IMR-90 (cell line): ENCODE measurements around the gene LINC01488. TPM values are rescaled to one million over a fixed set of nuclear protein-coding genes. Genes with fewer than 3 reads are reported as not detected.

Source experiments
- ATAC-seq: fragments of 200-7000 bp; cut with Tn5 transposase; 2 replicates; pipeline ENCODE4 v1.9.1; 2020; ENCODE audit warnings: low read depth, mild to moderate bottlenecking, moderate library complexity
- BruUV-seq: library from RNA; stranded (reverse); fragments of 400-500 nt; replicated peaks from 2 replicates; lab custom pipeline; 2021; lab: Mats Ljungman, UMichigan
- CTCF ChIA-PET: fragments of 300-600 bp; formaldehyde crosslinking; extraction: SDS; loops from one replicate; lab custom pipeline; 2021; ENCODE audit warnings: antibody characterized with exemption; lab: Yijun Ruan, JAX
- POLR2A ChIA-PET: fragments of 300-600 bp; sonication (Branson Sonifier 250); formaldehyde crosslinking; loops from one replicate; lab custom pipeline; 2022; ENCODE audit warnings: antibody characterized with exemption; ENCODE audit not compliant: unreplicated experiment; lab: Charles Lee
- DNase-seq: peaks from one replicate; pipeline ENCODE4 v3.0.0; 2013
- H2AFZ ChIP-seq: replicated peaks from 2 replicates; pipeline ENCODE3; 2013; ENCODE audit warnings: low read length, mild to moderate bottlenecking; ENCODE audit not compliant: poor library complexity
- H2AK5ac ChIP-seq: 2 replicates; pipeline ENCODE4 v1.6.1; 2013; ENCODE audit warnings: low read depth, low read length, inconsistent platforms
- H2AK9ac ChIP-seq: replicated peaks from 2 replicates; pipeline ENCODE3; 2013; ENCODE audit warnings: mild to moderate bottlenecking, low read depth, low read length, moderate library complexity; ENCODE audit not compliant: poor library complexity
- H2BK120ac ChIP-seq: 2 replicates; pipeline ENCODE4 v1.6.1; 2013; ENCODE audit warnings: low read depth, low read length, inconsistent platforms
- H2BK15ac ChIP-seq: 3 replicates; pipeline ENCODE4 v1.6.1; 2013; ENCODE audit warnings: low read depth, low read length, inconsistent platforms
- H2BK20ac ChIP-seq: 2 replicates; pipeline ENCODE4 v1.6.1; 2013; ENCODE audit warnings: low read depth, mild to moderate bottlenecking, inconsistent platforms, low read length, moderate library complexity
- H2BK5ac ChIP-seq: 2 replicates; pipeline ENCODE4 v1.6.1; 2013; ENCODE audit warnings: mild to moderate bottlenecking, low read depth, low read length, inconsistent platforms; ENCODE audit not compliant: poor library complexity, severe bottlenecking
- H3K14ac ChIP-seq: replicated peaks from 2 replicates; pipeline ENCODE4 v1.6.1; 2013; ENCODE audit warnings: low read depth, low read length, inconsistent platforms
- H3K18ac ChIP-seq: 2 replicates; pipeline ENCODE4 v1.6.1; 2013; ENCODE audit warnings: low read depth, low read length, control low read depth
- H3K23ac ChIP-seq: 2 replicates; pipeline ENCODE4 v1.6.1; 2013; ENCODE audit warnings: low read depth, low read length, inconsistent platforms
- H3K27ac ChIP-seq: 2 replicates; pipeline ENCODE4 v1.5.1; 2013; ENCODE audit warnings: mild to moderate bottlenecking, control low read depth, low read length; ENCODE audit not compliant: insufficient read depth
- H3K27me3 ChIP-seq: 2 replicates; pipeline ENCODE4 v1.6.1; 2013; ENCODE audit warnings: low read length; ENCODE audit not compliant: control insufficient read depth, insufficient read depth
- H3K36me3 ChIP-seq: 2 replicates; pipeline ENCODE4 v1.6.1; 2013; ENCODE audit warnings: low read length, mixed read lengths; ENCODE audit not compliant: control insufficient read depth, insufficient read depth
- H3K4ac ChIP-seq: 2 replicates; pipeline ENCODE4 v1.6.1; 2013; ENCODE audit warnings: low read depth, low read length, inconsistent platforms
- H3K4me1 ChIP-seq: 2 replicates; pipeline ENCODE4 v1.6.1; 2013; ENCODE audit warnings: low read length, mixed read lengths; ENCODE audit not compliant: control insufficient read depth, insufficient read depth
- H3K4me2 ChIP-seq: 2 replicates; pipeline ENCODE4 v1.6.1; 2013; ENCODE audit warnings: low read depth, mild to moderate bottlenecking, control low read depth, low read length, moderate library complexity
- H3K4me3 ChIP-seq: 2 replicates; pipeline ENCODE4 v1.5.1; 2013; ENCODE audit warnings: low read depth, mild to moderate bottlenecking, control low read depth, low read length, moderate library complexity; ENCODE audit not compliant: insufficient read depth
- H3K56ac ChIP-seq: 2 replicates; pipeline ENCODE4 v1.6.1; 2013; ENCODE audit warnings: low read length, inconsistent platforms; ENCODE audit not compliant: insufficient read depth; ENCODE audit errors: extremely low read depth
- H3K79me1 ChIP-seq, 2 experiments: 2 replicates each; pipeline ENCODE4 v1.6.1; 2013; ENCODE audit warnings: low read length in 2 of 2, inconsistent platforms in 1 of 2, low read depth in 1 of 2
- H3K9ac ChIP-seq: 2 replicates; pipeline ENCODE4 v1.6.1; 2013; ENCODE audit warnings: low read depth, low read length, control low read depth
- H3K9me1 ChIP-seq: 2 replicates; pipeline ENCODE4 v1.6.1; 2013; ENCODE audit warnings: low read length, inconsistent platforms; ENCODE audit not compliant: insufficient read depth
- H3K9me3 ChIP-seq: 2 replicates; pipeline ENCODE4 v1.6.1; 2013; ENCODE audit warnings: low read length; ENCODE audit not compliant: control insufficient read depth, insufficient read depth
- H4K20me1 ChIP-seq: 2 replicates; pipeline ENCODE4 v1.6.1; 2013; ENCODE audit warnings: low read length, inconsistent platforms; ENCODE audit not compliant: insufficient read depth
- H4K5ac ChIP-seq: 2 replicates; pipeline ENCODE4 v1.6.1; 2013; ENCODE audit warnings: mild to moderate bottlenecking, low read depth, low read length, control low read depth
- H4K8ac ChIP-seq, 2 experiments: 2 replicates each; pipeline ENCODE4 v1.6.1; 2013; ENCODE audit warnings: low read depth in 2 of 2, low read length in 2 of 2, control low read depth in 1 of 2, inconsistent platforms in 1 of 2
- H4K91ac ChIP-seq: 2 replicates; pipeline ENCODE4 v1.6.1; 2013; ENCODE audit warnings: low read depth, low read length, inconsistent platforms; ENCODE audit not compliant: insufficient read depth
- FOS ChIP-seq: fragments of 150-350 bp; IDR thresholded peaks from 2 replicates; pipeline ENCODE4 v1.6.1; 2016; ENCODE audit warnings: low read depth, low read length
- MXI1 ChIP-seq: IDR thresholded peaks from 2 replicates; pipeline ENCODE4 v1.6.1; 2012; ENCODE audit warnings: low read depth, mild to moderate bottlenecking, low read length, moderate library complexity, borderline replicate concordance
- NFE2L2 ChIP-seq: fragments of 150-350 bp; IDR thresholded peaks from 2 replicates; pipeline ENCODE4 v1.6.1; 2016; ENCODE audit warnings: low read depth, mild to moderate bottlenecking, low read length
- POLR2A ChIP-seq: IDR thresholded peaks from 2 replicates; pipeline ENCODE4 v1.6.1; 2012; ENCODE audit warnings: mild to moderate bottlenecking, low read depth, low read length
- SMC3 ChIP-seq: fragments of 150-350 bp; IDR thresholded peaks from 2 replicates; pipeline ENCODE4 v1.6.1; 2016; ENCODE audit warnings: low read depth, mild to moderate bottlenecking, antibody characterized with exemption, low read length, moderate library complexity
- WGBS, 2 experiments: methylation state at CpG; one replicate each; pipeline versions ENCODE4 v1.1.5 to v1.1.7; 2013; ENCODE audit warnings: missing lambda C conversion rate in 2 of 2; ENCODE audit not compliant: insufficient read length in 1 of 2; ENCODE audit errors: extremely low coverage in 2 of 2; 5-methylcytosine and 5-hydroxymethylcytosine counted together
- dilution Hi-C: fragments of 300-500 bp; cut with HindIII; formaldehyde crosslinking; loops from one replicate; pipeline ENCODE4 v1.14.3; 2018; ENCODE audit warnings: low sequenced_read_pairs; ENCODE audit not compliant: unreplicated experiment
- in situ Hi-C: fragments of 300-500 bp; cut with MboI; formaldehyde crosslinking; loops from 3 replicates; pipeline ENCODE4 v1.14.3; 2019; ENCODE audit warnings: low sequenced_read_pairs, inconsistent platforms, mixed read lengths
- intact Hi-C: fragments of 100-400 bp; cut with micrococcal nuclease; formaldehyde crosslinking; loops from 2 replicates; pipeline ENCODE4 v1.10.0; 2022
- polyA plus RNA-seq, 3 experiments: library from polyadenylated mRNA; depleted of rRNA; stranded (reverse); fragments of >200 nt; gene quantifications; 2 replicates each; pipeline ENCODE4 v1.2.3, GENCODE V29; 2012; ENCODE audit warnings: low replicate concordance in 1 of 3
- total RNA-seq: library from RNA; depleted of rRNA; stranded (reverse); fragments of >200 nt; gene quantifications from 2 replicates; pipeline ENCODE4 v1.2.3, GENCODE V29; 2012

The LINC01488 gene
- total and polyA plus RNA-seq, 2 of the 4 experiments (the other 2 are of a cell fraction): not detected

GRCh38 chr11:69511358-69512055 lies 30.0 kb downstream of the LINC01488 start:
- Histone ChIP-seq H3K18ac (0 out of 2 replicates have a peak overlapping the region, but pooled peaks have one; percentile 73), H2BK120ac (peak overlapping the region; percentile 90), H3K4me1 (peaks cover 8% of the 10 kb centered on the region), H4K91ac (peak overlapping the region; percentile 67), H3K9me1 (peaks cover 15% of the 10 kb centered on the region; the same call in 1 of the 2 replicates), H3K36me3 (no peaks in the 10 kb centered on the region), H2BK20ac (peak overlapping the region; percentile 86), H3K23ac (no peak overlapping the region), H4K20me1 (no peaks in the 10 kb centered on the region), H2BK15ac (peak overlapping the region; percentile 64; the same call in 1 of the 3 replicates), H2AK5ac (peak overlapping the region; percentile 72; the same call in 1 of the 2 replicates), H3K9ac (no peak overlapping the region), H2AFZ (peak overlapping the region; percentile 18), H3K79me1 (peaks cover 0 to 5% of the 10 kb centered on the region in 2 experiments; a peak in 1 of 4 replicates), H3K4ac (peak overlapping the region; percentile 91), H3K9me3 (0 out of 2 replicates have a peak, but pooled peaks cover 3% of the 10 kb centered on the region), H3K27me3 (no peaks in the 10 kb centered on the region), H2BK5ac (peak overlapping the region; percentile 46), H3K4me2 (no peak overlapping the region), H3K14ac (0 out of 2 replicates have a peak overlapping the region, but pooled peaks have one; percentile 6), H3K56ac (no peak overlapping the region), H2AK9ac (no peak overlapping the region), H4K5ac (no peak overlapping the region; the same call in 1 of the 2 replicates), H4K8ac (peak overlapping the region in 1 of 2 experiments; percentile 74; a peak in 2 of 4 replicates), H3K4me3 (no peak overlapping the region), H3K27ac (no peak overlapping the region)
- ChIA-PET POLR2A (no interaction called here), CTCF (no interaction called here)
- BruUV-seq: no TSS peak
- no peak for ATAC-seq
- no peak for TF ChIP-seq SMC3
- no peak for TF ChIP-seq MXI1
- TF ChIP-seq NFE2L2: no peak
- no peak for TF ChIP-seq POLR2A
- TF ChIP-seq FOS: no peak
- dilution Hi-C loops: no loop called here
- DNase-seq: no peak
- intact Hi-C loops: no loop called here
- in situ Hi-C loops: no loop called here
- 70% methylated on average over 4 of the region's 21 CpGs; no CpG with 5 or more reads in 1 of the 2 experiments for WGBS, 2 experiments
